ENCODE data around the gene INHBE.

GRCh38 chr12:57452937-57453509, 2.1 kb upstream of the INHBE start:
- TF ChIP-seq POLR2A (IDR thresholded peaks at IDR 0.05) (no peak), CTCF (IDR thresholded peaks at IDR 0.05) (peak; percentile 62 to 92 (median 88))
